Amniotic epithelial cell (primary cell): ENCODE results near the gene ACOT7.
"Not testable (repeated sequence)": the region's sequence is repeated elsewhere in the genome, so short reads cannot be mapped to it uniquely, and the experiment has no call there.

Experiments
- DNase-seq: peaks from one replicate; pipeline ENCODE4 v3.0.0-alpha.2; 2010; ENCODE audit warnings: low read depth

ACOT7 gene

DNA sequence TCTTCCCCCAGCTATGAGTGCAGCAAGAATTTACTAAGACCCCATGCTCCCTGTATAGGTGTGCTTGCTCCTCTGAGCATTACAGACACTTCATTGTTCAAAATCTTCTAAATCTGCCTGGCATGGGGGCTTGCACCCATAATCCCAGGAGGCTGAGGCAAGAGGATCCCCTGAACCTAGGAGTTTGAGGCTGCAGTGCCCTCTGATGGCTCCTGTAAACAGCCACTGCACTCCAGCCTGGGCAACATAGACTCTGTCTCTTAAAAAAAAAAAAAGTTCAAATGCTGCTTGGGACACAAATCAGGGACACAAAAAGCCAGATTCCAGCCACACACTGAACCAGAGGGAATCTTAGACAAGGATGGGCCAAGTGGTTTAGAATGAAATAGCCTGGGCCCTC lies 3.4 kb upstream of the ACOT7 start:
- DNase-seq = no peak

GRCh38 chr1:6395781-6396244 lies 2.2 kb upstream of the ACOT7 start:
- not testable (repeated sequence) for DNase-seq

- not testable (repeated sequence) for DNase-seq
Observed at GRCh38 chr1:6395130-6395529, 1.6 kb upstream of the ACOT7 start.

- DNase-seq = no peak
Observed at GRCh38 chr1:6392809-6393399, 663 bp downstream of the ACOT7 start.

- DNase-seq = no peak
Observed at GRCh38 chr1:6391951-6392808, 1.4 kb downstream of the ACOT7 start.

GRCh38 chr1:6389971-6390370 lies 3.6 kb downstream of the ACOT7 start:
- no peak for DNase-seq

GRCh38 chr1:6386371-6386949 lies 7.1 kb downstream of the ACOT7 start:
- DNase-seq = peak; percentile 81

GRCh38 chr1:6385488-6386191 lies 7.9 kb downstream of the ACOT7 start:
- DNase-seq = peak; percentile 89

- DNase-seq = no peak
Observed at GRCh38 chr1:6384962-6385361, 8.6 kb downstream of the ACOT7 start.

DNA sequence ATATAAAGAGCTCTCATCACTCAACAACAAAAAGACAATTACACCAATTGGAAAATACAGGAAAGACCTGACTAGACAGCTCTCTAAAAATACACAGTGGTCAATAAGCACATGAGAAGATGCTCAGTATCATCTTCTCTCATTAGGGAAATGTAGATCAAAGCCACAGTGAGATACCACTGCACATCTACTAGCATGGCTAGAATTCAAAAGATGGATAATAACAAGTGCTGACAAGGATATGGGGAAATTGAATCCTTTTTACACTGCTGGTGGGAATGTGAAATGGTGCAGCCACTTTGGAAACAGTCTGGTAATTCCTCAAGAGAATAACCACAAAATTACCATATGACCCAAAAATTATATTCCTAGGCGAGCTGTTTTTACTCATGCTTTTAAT lies 9.4 kb downstream of the ACOT7 start:
- DNase-seq = no peak

DNA sequence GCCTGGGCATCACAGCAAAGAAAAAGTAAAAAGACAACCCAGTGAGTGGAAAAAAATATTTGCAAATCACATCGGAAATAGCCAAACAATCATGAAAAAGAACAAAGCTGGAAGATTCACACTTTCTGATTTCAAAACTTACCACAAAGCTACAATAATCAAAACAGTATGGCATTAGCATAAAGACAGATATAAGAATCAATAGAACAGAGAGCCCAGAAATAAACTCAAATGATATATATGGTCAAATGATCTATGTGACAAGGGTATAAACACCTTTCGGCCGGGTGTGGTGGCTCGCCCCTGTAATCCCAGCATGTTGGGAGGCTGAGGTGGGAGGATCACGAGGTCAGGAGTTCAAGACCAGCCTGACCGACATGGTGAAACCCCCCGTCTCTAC lies 13.5 kb downstream of the ACOT7 start:
- DNase-seq = no peak

DNA sequence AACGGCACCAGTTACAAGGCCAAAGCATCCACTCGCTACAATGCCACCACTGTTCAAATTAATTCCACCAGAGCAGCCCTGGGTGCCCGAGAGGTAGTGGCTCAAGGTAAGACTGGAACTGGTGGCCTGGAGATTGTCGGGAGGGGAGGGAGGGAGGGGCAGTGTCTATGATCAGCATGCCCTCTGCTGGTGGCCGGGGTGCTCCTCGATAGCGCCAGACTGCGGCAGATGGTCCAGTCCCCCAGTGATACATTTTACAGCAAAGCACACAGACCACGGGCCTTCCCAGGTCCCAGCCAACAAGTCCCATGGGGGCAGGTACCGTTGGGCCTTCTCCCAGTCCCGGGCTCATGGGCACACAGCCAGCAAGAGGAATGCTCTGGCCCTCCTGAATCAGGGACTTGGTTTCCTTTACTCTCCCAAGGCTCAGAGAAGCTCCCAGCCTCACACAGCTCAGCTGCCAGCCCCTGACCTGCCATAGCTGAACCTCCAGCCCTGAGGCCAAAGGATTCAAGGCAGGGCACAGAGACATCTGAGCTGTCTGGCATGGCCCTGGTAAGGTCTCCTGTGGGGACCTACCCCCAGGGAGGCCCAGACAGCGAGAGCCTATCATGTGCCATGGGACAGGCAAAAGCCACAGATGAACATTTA lies 15.3 kb downstream of the ACOT7 start:
- DNase-seq = no peak

DNA sequence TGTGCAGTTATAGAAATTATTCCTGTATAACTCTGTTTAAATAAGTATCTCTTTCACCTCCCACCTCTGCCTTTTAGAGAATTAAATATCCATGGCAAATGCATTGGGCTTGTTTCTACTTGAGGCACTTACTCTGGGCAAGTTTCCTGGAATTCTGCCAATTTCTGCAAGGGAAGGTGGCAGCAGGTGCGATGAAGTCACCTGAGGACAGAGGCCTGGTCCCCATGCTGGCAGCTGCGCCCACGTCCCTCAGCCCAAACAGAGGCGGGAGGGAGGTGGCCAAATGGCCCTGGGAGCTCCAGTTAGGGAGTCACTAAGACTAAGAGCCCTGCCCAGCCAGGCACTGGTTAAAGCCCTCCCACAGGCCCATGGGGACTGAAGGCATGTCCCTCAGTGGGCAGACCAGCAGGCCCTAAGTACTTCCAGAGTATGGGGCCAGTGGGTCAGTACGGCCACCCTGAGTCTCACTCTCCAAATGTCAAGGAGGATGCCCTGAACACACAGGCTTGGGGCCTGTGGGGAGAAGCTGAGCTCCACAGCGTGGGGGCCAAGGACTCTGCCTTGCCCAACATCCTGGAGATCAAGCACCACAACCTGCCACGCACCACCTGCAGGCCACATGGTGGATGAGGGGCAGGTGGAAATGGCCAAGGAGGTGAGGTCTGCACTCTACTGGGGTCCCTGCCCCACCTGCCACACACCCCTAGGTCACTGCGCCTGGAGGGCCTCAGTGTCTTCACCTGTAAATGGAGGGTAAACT lies 19.4 kb downstream of the ACOT7 start:
- DNase-seq = no peak

- peak; percentile 75 for DNase-seq
Observed at GRCh38 chr1:6372236-6372635, 21.3 kb downstream of the ACOT7 start.

DNA sequence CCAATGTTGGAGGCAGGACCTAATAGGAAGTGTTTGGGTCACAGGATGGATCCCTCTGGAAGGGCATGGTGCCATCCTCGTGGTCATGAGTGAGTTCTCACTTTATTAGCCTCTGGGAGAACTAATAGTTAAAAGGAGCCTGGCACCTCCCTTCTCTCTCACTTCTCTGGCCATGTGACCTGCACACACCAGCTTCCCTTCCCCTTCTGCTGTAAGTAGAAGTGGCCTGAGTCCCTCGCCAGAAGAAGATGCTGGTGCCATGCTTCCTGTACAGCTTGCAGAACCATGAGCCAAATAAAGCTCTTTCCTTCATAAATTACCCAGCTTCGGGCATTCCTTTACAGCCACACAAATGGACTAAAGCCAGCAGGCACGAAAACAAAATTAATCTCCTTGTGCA lies 23.6 kb downstream of the ACOT7 start:
- no peak for DNase-seq

GRCh38 chr1:6367381-6368012 lies 26.1 kb downstream of the ACOT7 start:
- DNase-seq = no peak

DNA sequence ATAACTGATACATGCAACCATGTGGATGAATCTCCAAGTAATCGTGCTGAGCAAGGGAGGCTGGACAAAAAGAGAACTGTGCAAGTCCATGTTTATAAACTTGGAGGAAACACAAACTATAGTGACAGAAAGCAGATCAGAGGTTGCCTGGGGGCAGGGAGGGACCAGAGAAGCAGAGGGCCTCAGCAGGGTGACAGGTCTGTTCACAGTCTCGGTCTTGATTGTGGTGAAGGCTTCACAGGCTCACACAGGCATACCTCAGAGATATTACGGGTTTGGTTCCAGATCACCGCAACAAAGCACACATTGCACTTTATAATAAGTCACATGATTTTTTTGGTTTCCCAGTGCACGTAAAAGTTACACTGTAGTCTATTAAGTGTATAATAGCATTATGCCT lies 28.5 kb downstream of the ACOT7 start:
- DNase-seq = no peak

DNA sequence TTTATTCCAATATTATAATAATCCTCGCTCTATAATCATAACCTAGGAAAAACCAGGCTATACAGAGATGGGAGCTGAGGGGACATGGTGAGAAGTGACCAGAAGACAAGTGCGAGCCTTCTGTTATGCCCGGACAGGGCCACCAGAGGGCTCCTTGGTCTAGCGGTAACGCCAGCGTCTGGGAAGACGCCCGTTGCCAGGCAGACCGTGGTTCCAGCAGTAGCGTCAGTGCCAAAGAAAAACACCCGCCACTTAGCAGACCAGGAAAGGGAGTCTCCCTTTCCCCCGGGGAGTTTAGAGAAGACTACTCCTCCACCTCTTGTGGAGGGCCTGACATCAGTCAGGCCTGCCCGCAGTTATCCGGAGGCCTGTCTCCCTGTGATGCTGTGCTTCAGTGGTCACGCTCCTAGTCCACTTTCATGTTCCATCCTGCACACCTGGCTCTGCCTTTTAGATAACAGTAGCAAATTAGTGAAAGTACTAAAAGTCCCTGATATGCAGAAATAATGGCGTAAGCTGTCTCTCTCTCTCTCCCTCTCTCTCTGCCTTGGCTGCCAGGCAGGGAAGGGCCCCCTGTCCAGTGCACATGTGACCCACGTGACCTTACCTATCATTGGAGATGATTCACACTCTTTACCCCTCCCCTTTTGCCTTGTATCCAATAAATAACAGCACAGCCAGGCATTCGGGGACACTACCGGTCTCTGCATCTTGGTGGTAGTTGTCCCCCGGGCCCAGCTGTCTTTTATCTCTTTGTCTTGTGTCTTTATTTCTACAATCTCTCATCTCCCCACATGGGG lies 30.3 kb downstream of the ACOT7 start:
- DNase-seq = peak; percentile 75

- no peak for DNase-seq
Observed at GRCh38 chr1:6361124-6361775, 32.3 kb downstream of the ACOT7 start.
